HG03139 (cell line): ENCODE measurements around the gene BORCS6.

Experiments
- ATAC-seq: cut with Tn5 transposase; IDR thresholded peaks from one replicate; pipeline ENCODE4 v1.9.1; 2021; ENCODE audit not compliant: unreplicated experiment

The BORCS6 gene

DNA sequence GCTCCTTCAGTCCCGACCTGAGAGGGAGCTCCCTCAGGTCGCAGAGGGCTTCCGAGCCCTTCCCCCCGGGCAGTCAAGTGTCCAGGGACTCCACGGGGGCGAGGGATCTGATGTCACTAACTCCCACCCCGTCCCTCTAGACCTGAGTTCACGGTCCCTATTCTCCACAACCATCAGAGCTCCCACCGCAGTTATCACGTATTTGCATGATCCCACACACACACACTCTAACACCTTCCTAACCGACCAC is 34.1 kb downstream of the BORCS6 start:
- ATAC-seq = no peak

DNA sequence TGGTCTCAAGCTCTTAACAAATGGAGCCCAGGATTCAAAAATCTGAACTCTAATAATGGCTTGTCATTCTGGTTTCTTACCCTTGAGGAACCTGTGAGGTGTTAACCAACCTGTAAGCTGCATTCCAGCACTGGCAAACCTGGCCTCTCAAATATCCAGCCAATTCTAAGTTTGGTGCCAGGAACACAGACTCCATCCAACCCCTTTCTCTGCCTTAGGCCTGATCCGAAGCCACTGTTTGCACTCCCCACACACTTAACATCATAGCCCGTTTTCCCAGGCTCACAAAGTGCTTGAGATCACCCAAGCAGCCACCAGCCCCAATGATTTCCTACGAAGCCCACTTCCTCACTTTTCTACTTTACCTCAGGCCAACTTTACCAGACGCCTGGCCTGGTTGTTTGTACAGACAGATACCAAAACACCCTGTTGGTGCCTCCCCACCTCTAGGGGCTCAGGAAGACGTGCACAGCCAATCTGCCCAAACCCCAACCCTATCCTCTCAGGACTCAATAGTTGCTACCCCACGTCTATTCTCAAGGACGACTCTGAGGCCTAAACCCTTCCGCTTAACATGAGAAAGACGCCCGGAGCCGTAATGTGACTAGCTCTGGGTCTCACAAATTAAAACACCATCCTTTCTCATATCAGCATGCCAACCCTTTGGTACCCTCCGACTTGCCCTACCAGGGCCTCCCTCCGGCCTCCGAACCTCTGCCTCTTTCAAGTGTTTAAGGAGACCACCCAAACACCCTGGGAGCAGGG is 34.6 kb downstream of the BORCS6 start:
- no peak for ATAC-seq

- no peak for ATAC-seq
Observed at GRCh38 chr17:8154608-8155155, 35.3 kb downstream of the BORCS6 start.

DNA sequence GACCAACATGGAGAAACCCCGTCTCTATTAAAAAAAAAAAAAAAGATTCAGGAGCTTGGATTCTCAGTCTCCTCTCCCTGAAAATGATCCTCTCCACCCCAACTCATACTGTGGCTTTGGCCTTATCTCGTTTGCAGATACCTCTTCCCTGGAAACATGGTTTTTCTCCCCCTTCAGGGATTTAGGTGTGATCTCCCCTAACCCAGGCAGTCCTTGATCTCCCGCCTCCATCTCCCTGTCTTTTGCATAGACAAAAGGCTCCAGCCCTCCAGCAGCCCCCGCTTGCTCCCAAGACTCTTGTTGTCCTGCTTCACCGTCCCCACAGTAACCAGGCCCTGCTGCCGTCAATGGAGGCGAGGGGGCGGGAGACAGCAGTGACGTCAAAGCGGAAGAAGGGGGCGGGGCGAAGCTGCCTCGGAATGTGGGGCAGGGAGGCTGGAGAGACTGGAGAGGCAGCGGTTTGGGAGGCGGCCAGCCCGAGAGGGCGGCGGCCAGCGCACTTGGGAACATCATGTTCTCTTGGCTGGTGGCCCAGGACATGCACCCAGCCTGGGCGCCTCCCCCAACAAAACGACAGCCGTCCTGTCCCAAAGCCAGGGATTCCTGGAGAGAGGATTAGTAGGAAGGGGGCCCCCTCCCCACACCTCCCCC is 35.9 kb downstream of the BORCS6 start:
- ATAC-seq = no peak

- no peak for ATAC-seq
Observed at GRCh38 chr17:8153525-8153956, 36.4 kb downstream of the BORCS6 start.

- no peak for ATAC-seq
Observed at GRCh38 chr17:8153031-8153451, 36.9 kb downstream of the BORCS6 start.

- no peak for ATAC-seq
Observed at GRCh38 chr17:8152112-8152775, 37.7 kb downstream of the BORCS6 start, which contains the start of gene PER1. TSS of gene PER1 (minus strand) at chr17:8152404. CDS start at chr17:8150706, 1,698 bp downstream.

DNA sequence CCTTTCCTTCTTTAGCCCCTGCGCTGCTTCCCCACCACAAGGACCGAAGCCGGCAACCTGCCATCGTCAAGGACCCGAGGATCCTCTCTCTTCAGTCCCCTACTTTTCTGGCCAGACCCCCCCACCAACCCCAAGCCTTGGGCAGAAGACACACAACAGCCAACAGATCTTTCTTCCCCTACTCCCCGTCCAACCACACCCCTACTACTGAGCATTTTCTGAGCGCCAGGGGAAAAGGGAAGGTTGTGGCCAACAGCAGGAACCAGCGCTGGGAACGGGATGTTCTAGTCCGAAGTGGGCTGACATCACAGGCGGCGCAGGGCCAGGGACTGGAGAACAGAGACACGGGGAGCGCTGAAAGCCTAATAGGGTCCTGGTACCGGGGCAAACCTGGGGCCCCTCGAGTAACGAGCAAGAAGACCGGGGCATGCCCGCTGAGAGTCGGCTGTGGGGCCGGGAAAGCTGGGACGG is 38.3 kb downstream of the BORCS6 start:
- ATAC-seq = no peak

GRCh38 chr17:8151120-8151640 is 38.8 kb downstream of the BORCS6 start:
- peak; percentile 34 for ATAC-seq

DNA sequence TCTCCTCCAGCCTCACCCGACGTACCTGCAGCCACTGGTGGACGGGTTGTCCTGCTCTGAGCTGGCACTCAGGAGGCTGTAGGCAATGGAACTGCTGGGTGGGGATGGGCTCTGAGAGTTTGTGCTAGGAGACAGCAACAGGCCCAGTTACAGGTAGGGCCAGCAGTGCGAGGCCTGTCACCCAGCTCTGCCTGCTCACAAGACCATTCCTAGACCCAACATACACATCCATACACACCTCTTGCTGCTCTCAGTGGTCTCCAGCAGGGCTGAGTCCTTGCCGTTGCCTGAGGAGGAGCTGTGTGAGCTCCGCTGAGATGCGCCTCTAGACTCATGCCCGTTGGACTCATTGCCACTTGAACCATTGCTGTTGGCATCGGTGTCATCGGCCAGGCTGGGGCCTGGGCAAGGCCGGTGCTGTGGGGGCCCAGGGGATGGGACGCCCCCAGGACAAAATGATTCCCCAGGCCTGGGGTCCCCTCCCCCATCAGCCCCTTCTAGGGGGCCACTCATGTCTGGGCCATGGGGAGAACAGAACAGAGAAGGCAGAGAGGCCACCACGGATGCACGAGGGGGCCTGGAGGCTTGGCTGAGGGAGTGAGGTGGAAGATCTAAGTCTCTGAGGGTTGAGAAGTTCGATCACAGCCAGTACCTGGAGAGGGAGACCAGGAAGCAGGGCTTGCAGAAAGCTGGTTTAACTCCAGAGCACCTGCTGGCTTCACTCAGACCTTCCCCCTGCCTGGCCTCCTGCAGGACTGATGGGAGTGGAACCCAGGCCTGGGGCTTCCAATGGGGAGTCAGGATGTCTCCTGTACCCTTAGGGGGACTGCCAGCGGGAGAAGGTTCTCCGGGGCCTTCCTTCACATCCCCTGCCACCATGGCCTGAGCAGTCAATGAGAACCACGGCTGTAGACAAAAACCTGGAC is 39.5 kb downstream of the BORCS6 start:
- no peak for ATAC-seq

DNA sequence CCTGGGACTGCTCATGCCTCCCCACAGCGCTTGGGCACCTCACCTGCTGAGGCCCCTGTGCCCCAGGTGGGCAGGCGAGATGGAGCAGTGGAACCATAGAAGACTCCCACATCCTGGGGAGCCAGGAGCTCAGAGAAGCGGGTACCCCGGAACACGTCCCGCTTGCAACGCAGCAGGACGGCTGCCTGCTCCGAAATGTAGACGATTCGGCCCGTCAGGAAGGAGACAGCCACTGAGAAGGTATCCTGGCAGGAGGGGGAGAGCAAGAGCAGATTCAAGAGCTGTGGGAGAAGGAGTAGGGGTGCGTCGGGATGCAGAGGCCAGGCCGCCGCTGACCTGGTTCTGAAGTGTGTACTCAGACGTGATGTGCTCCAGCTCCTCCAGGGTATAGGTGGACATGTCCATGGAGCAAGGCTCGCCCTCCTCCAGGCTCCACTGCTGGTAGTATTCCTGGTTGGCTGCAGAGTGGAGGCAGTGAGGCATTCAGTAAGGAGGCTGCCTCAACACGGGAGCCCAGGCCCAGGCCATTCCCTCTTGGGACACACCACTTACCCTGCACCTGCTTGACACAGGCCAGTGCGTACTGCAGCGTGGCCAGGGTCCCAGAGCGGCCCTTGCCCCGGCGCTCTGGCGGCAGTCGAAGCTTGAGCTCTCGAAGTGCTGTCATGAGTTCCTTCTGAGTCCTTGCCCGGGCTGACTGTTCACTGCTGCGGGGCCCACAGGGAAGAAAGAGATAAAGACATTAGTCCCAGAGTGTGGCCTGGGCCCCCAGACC is 40.4 kb downstream of the BORCS6 start:
- ATAC-seq = no peak

- ATAC-seq = no peak
Observed at GRCh38 chr17:8148560-8148959, 41.4 kb downstream of the BORCS6 start.

GRCh38 chr17:8147805-8148404 is 42.1 kb downstream of the BORCS6 start:
- ATAC-seq = no peak

- ATAC-seq = no peak
Observed at GRCh38 chr17:8147141-8147804, 42.7 kb downstream of the BORCS6 start.

- no peak for ATAC-seq
Observed at GRCh38 chr17:8146381-8147140, 43.4 kb downstream of the BORCS6 start.

- ATAC-seq = no peak
Observed at GRCh38 chr17:8145811-8146210, 44.2 kb downstream of the BORCS6 start.

DNA sequence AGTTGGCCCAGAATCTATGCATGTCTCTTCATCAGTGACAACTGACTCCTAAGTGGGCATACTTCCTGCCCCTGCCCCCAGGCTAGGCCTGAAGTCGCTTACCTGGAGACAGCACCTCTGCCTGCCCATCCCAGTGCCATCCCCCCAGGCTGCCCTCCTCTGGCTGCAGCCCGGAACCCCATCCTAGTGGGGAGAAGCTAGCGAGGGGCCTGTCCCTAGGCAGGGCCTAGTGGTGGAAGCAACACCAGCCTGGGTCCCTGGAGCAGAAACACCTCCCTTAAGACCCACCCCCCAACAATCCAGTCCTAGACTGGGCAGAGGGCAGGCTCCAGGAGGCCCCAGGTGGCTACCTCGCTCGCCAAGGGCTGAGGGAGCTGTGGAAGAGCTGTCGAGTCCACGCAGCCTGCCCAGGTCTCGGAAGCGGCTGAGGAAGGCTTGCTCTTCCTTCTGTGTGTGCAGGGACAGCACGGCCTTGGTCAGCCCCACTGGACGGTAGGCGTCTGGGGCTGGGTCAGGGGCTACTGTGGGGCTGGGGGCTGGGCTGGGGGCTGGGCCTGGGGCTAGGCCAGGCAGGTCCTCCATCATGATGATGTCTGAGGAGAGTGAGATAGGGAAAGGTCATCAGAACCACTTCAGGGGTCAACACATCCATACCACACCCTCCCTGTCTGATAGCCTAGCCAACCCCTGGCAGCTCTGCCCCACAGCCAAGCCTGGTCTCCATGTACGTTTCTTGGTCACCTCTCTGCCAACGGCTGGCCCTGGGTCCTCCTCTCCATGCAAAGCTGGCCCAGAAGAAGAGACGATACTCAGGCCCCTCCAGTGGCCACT is 45.4 kb downstream of the BORCS6 start:
- ATAC-seq = no peak
